ENCODE results near the gene TNKS2. TPM values are rescaled to one million over a fixed set of nuclear protein-coding genes. Genes with fewer than 3 reads are reported as not detected.
A peak's percentile ranks its signal among the peaks of the same experiment; 100 is the strongest.
"Not testable (repeated sequence)": the region's sequence is repeated elsewhere in the genome, so short reads cannot be mapped to it uniquely, and the experiment has no call there.

Gene TNKS2
- total RNA-seq, 1 donor from 2014 or later: 53.7 TPM

DNA sequence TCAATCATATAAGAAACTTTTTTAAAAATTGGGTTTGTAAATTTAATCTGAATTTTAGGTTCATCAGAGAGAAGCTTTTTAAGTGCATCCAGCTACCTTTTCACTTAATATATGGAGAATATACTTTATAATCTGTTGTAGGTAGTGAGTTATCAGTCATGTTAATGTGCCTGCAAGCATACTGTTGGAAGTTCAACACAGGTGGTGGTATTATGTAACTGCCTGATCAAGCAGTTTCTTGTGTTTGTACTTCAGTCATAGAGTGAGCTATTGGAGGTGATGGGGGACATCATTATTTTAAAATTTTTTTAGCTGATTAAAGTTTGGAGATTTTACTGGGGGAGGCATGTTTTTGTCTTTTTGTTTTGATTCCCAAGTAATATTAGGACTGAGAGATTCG, 2.5 kb downstream of the TNKS2 start:
- Mint-ChIP-seq H3K36me3 (peaks cover 16% of the 10 kb centered on the region), H3K9me3 (no peaks in the 10 kb centered on the region), H3K27me3 (ENCODE audit: low read depth) (no peaks in the 10 kb centered on the region), H3K4me1 (peaks cover 46% of the 10 kb centered on the region), H3K4me3 (peak overlapping the region; percentile 95), H3K27ac (peak overlapping the region; percentile 17)
- DNase-seq (ENCODE audit: low spot score in 2 of 2, unreplicated experiment in 2 of 2): no peak
- TF ChIP-seq, protein P1, sequence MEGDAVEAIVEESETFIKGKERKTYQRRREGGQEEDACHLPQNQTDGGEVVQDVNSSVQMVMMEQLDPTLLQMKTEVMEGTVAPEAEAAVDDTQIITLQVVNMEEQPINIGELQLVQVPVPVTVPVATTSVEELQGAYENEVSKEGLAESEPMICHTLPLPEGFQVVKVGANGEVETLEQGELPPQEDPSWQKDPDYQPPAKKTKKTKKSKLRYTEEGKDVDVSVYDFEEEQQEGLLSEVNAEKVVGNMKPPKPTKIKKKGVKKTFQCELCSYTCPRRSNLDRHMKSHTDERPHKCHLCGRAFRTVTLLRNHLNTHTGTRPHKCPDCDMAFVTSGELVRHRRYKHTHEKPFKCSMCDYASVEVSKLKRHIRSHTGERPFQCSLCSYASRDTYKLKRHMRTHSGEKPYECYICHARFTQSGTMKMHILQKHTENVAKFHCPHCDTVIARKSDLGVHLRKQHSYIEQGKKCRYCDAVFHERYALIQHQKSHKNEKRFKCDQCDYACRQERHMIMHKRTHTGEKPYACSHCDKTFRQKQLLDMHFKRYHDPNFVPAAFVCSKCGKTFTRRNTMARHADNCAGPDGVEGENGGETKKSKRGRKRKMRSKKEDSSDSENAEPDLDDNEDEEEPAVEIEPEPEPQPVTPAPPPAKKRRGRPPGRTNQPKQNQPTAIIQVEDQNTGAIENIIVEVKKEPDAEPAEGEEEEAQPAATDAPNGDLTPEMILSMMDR (IDR thresholded peaks at IDR 0.05; ENCODE audit: unreplicated experiment): no peak

DNA sequence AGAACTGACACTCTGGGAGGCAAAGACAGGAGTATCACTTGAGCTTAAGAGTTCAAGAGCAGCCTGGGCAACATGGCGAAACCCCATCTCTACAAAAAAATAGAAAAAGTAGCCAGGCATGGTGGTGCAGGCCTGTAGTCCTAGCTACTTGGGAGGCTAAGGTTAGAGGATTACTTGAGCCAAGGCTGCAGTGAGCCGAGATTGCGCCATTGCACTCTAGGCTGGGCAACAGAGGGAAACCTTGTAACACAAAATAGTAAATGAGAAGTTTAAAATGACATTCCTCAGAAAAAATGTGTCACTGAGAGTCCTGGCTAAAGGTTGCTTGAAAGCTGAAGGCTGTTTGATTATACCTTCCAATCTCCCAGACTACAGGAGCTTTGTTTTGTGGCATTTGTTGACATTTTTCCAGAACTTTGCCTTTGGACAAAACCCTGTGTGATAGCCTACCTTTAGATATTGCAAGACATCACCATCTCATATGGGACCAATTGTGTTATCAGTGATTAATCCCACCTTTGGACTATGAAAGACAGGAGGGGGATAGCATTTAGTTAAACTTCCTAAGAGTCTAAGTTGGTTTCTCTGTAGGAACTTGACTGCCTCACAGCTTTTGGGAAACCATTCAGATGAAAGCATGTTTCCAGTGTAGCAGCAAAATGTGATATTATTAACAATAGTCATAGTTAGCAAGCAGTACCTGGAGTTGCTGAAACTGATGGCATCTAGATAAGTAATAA, 5.3 kb downstream of the TNKS2 start:
- no peak for DNase-seq (ENCODE audit: low spot score in 2 of 2, unreplicated experiment in 2 of 2)
- Mint-ChIP-seq H3K4me3 (no peak overlapping the region), H3K27ac (no peak overlapping the region), H3K4me1 (peaks cover 31% of the 10 kb centered on the region), H3K36me3 (peaks cover 29% of the 10 kb centered on the region), H3K27me3 (ENCODE audit: low read depth) (no peaks in the 10 kb centered on the region), H3K9me3 (no peaks in the 10 kb centered on the region)
- TF ChIP-seq, protein P1 (IDR thresholded peaks at IDR 0.05; ENCODE audit: unreplicated experiment): no peak

DNA sequence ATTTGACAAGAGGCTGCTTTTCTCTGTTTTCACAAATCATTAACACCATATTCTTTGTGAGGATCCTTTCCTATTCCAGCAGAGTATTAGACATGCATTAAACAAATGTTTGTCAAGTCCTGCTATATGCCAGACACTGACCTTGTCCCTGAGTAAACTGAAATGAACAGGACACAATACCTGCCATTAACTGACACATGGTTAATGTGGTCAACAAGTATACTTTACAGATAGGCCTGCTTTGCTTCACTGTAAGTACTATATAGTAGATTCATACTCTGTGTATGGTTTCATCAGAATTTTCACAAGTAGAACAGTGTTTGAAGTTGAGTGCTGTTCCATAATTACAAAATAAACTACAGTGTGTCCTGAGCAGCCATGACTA, 5.9 kb downstream of the TNKS2 start:
- H3K27me3 Mint-ChIP-seq (ENCODE audit: low read depth): no peaks in the 10 kb centered on the region
- no peak overlapping the region for H3K4me3 Mint-ChIP-seq
- DNase-seq (ENCODE audit: low spot score in 2 of 2, unreplicated experiment in 2 of 2): no peak
- TF ChIP-seq, protein P1 (IDR thresholded peaks at IDR 0.05; ENCODE audit: unreplicated experiment): no peak
- H3K27ac Mint-ChIP-seq: no peak overlapping the region
- H3K36me3 Mint-ChIP-seq: peaks cover 34% of the 10 kb centered on the region
- no peaks in the 10 kb centered on the region for H3K9me3 Mint-ChIP-seq
- H3K4me1 Mint-ChIP-seq: peaks cover 30% of the 10 kb centered on the region

DNA sequence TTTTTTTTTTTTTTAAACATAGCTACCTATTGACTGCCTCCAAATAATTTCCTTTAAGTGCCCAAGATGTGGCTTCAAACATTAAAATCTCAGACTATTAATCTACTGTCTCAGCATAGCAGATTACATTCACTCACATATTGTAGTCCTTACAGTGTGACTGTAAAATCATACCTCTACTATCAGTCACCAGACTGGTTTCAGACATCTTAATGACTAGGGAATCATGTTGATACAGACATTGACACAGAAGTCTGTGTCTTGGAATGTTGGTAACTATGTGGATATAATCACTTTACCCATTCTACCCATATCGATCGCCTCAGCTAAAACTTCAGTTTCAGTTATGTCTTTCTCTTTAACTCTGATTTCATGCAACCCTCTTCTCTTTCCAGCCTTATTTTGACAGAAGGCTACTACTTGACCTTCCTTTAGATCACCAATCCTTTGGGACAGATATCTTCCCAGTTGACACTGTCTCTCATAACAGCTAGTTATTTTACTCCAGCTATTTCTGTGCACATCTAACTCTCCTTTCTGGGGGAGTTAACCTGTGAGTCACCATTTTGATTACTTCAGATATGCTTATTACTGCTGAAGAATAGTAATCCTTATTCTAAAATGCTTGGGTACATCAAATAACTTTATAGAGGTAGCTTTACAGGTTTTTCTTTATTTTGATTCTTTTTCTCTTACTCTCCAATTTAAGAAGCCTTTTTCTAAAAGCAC, 7.0 kb downstream of the TNKS2 start:
- H3K4me1 Mint-ChIP-seq: peaks cover 20% of the 10 kb centered on the region
- peak overlapping the region; percentile 33 for H3K27ac Mint-ChIP-seq
- no peaks in the 10 kb centered on the region for H3K27me3 Mint-ChIP-seq (ENCODE audit: low read depth)
- H3K4me3 Mint-ChIP-seq: no peak overlapping the region
- H3K9me3 Mint-ChIP-seq: peaks cover 3% of the 10 kb centered on the region
- no peak for DNase-seq (ENCODE audit: low spot score in 2 of 2, unreplicated experiment in 2 of 2)
- TF ChIP-seq, protein P1 (IDR thresholded peaks at IDR 0.05; ENCODE audit: unreplicated experiment): no peak
- peaks cover 37% of the 10 kb centered on the region for H3K36me3 Mint-ChIP-seq

DNA sequence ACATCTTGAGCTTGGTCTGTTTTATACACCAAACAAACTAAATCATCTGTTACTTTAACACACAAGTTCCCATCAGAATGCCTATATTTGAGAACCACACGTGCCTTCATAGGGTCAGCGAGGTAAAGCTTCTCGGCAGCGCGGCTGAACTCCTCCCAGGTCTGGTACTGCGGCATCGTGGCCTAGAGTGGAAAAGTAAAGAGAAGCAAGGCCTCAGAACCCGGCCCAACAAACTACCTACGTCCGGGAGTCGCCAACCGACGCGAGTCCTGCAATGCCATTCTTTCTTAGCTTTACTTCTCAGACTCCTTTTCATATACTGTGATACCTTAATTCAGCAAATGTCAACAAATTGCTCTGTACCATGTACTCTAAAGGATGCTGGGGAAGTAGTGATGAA, 9.0 kb downstream of the TNKS2 start:
- H3K9me3 Mint-ChIP-seq; DNase-seq (ENCODE audit: low spot score in 2 of 2, unreplicated experiment in 2 of 2); H3K4me3 Mint-ChIP-seq; H3K27ac Mint-ChIP-seq; H3K4me1 Mint-ChIP-seq; H3K27me3 Mint-ChIP-seq (ENCODE audit: low read depth): not testable (repeated sequence)
- peaks cover 36% of the 10 kb centered on the region for H3K36me3 Mint-ChIP-seq

DNA sequence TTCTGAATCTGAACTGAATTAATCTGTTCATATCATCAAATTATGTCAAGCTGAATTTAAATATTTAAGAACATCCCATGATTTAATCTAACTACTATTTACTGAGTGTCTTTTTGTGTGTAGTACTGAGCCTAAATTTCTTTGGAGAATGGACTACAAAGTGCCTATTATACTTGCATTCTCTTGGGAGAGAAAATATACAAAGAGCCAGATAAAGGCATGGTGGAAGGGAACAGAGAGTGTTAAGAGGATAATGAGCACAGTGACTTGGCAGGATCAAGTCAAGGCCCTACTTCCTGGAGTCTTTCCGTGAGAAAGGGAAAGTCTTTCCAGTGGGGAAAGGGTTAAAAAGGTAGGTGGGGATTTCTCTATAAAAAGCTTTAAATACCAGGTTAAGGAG, 15.0 kb downstream of the TNKS2 start:
- peaks cover 3% of the 10 kb centered on the region for H3K9me3 Mint-ChIP-seq
- TF ChIP-seq, protein P1 (IDR thresholded peaks at IDR 0.05; ENCODE audit: unreplicated experiment): no peak
- no peaks in the 10 kb centered on the region for H3K27me3 Mint-ChIP-seq (ENCODE audit: low read depth)
- peaks cover 32% of the 10 kb centered on the region for H3K36me3 Mint-ChIP-seq
- H3K27ac Mint-ChIP-seq: no peak overlapping the region
- DNase-seq (ENCODE audit: low spot score in 2 of 2, unreplicated experiment in 2 of 2): no peak
- H3K4me1 Mint-ChIP-seq: no peaks in the 10 kb centered on the region
- H3K4me3 Mint-ChIP-seq: no peak overlapping the region

Measured in mesothelial cell of epicardium (in vitro differentiated cells).